Spleen (tissue), 11 donors: ENCODE results near the gene MACROD2. TPM values are rescaled to one million over a fixed set of nuclear protein-coding genes. Genes with fewer than 3 reads are reported as not detected.

ENCODE experiments used
- DNase-seq: peaks from one replicate; pipeline ENCODE4 v3.0.0-alpha.2; 2020
- H3K27ac ChIP-seq, 8 donors: fragments of 200-600 bp; sonication (generic) in 7 of 8; 1 replicate in 4 of 8; 2 replicates in 4 of 8; pipeline versions ENCODE4 v1.5.0 to v1.8.0; 2016 to 2021; ENCODE audit warnings: inconsistent platforms in 4 of 8, mild to moderate bottlenecking in 4 of 8, moderate library complexity in 1 of 8
- H3K27me3 ChIP-seq, 7 donors: fragments of 200-600 bp; sonication (generic) in 6 of 7; replicated peaks in 1 of 7; 1 replicate in 4 of 7; 2 replicates in 3 of 7; pipeline versions ENCODE4 v1.5.0 to v1.8.0; 2016 to 2021; ENCODE audit warnings: inconsistent platforms in 3 of 7, mild to moderate bottlenecking in 1 of 7
- H3K36me3 ChIP-seq, 6 donors: fragments of 200-600 bp; sonication (generic) in 5 of 6; 1 replicate in 4 of 6; 2 replicates in 2 of 6; pipeline versions ENCODE4 v1.5.0 to v1.8.0; 2016 to 2021; ENCODE audit warnings: inconsistent platforms in 2 of 6
- H3K4me1 ChIP-seq, 6 donors: fragments of 200-600 bp; sonication (generic) in 5 of 6; 1 replicate in 3 of 6; 2 replicates in 3 of 6; pipeline versions ENCODE4 v1.5.0 to v1.8.0; 2016 to 2021; ENCODE audit warnings: inconsistent platforms in 3 of 6
- H3K4me3 ChIP-seq, 8 donors: fragments of 200-600 bp; sonication (generic) in 7 of 8; 1 replicate in 4 of 8; 2 replicates in 4 of 8; pipeline versions ENCODE4 v1.5.0 to v1.8.0; 2016 to 2021; ENCODE audit warnings: inconsistent platforms in 4 of 8, mild to moderate bottlenecking in 4 of 8, moderate library complexity in 2 of 8
- H3K9me3 ChIP-seq, 8 donors: fragments of 200-600 bp; sonication (generic) in 7 of 8; 1 replicate in 4 of 8; 2 replicates in 4 of 8; pipeline versions ENCODE4 v1.5.0 to v1.8.0; 2016 to 2021; ENCODE audit warnings: inconsistent platforms in 4 of 8
- POLR2A ChIP-seq, 3 donors: fragments of 450-650 bp; IDR thresholded peaks; one replicate each; pipeline ENCODE4 v1.5.1; 2017; ENCODE audit warnings: antibody characterized with exemption in 3 of 3, mild to moderate bottlenecking in 1 of 3
- POLR2AphosphoS5 ChIP-seq, 3 donors: sonication (generic); formaldehyde crosslinking; IDR thresholded peaks; one replicate each; pipeline ENCODE4 v1.5.1; 2017; ENCODE audit warnings: antibody characterized with exemption in 3 of 3
- WGBS, 5 donors: extraction: QIAGEN DNeasy Blood & Tissue Kit in 3 of 5; methylation state at CpG; one replicate each; pipeline versions ENCODE4 v1.1.5 to v1.1.7; 2013 to 2018; 5-methylcytosine and 5-hydroxymethylcytosine counted together
- intact Hi-C: fragments of 100-400 bp; cut with DNase I; formaldehyde crosslinking; loops from one replicate; pipeline ENCODE4 v1.15.0; 2023; ENCODE audit warnings: low total_unique reads
- polyA plus RNA-seq, 3 donors: library from polyadenylated mRNA; stranded (reverse); fragments of 200-250 nt; gene quantifications; one replicate each; pipeline ENCODE4 v1.2.1, GENCODE V29; 2013
- total RNA-seq, 7 donors: library from RNA; depleted of rRNA in 3 of 7; stranded (reverse); fragments of >200 nt in 3 of 7; fragmentation: NEBNext Ultra II Directional in 4 of 7; extraction: Animal tissue kit (Norgen Biotek cat#: 25700) in 4 of 7; gene quantifications; one replicate each; pipeline versions ENCODE4 v1.1.0 to v1.2.1, GENCODE V29; 2016 to 2021
- TF ChIP-seq, protein P1 (sequence below), 11 experiments: fragments of 200-600 bp in 7 of 11; fragments of 450-650 bp in 4 of 11; sonication (generic) in 4 of 11; IDR thresholded peaks in 8 of 11; conservative IDR thresholded peaks in 3 of 11; 1 replicate in 7 of 11; 2 replicates in 4 of 11; pipeline versions ENCODE4 v1.4.0 to v1.8.0; 2016 to 2021; ENCODE audit warnings: antibody characterized with exemption in 11 of 11, inconsistent platforms in 4 of 11, mild to moderate bottlenecking in 1 of 11
- donor health status: healthy with polysubstance abuse.
- donor health status: DM: no; HTN: no; CAD: no; lungs with moderate emphysema.
- donor health status: DM: no; HTN: no; CAD: no.
- donor health status: Bipolar disorder and iron deficiency.
- donor health status: healthy.
- donor health status: DM: no; HTN: no; CAD: no.
- donor health status: DM: yes; HTN: yes; CAD: no.

The MACROD2 gene
- total and polyA plus RNA-seq, 10 donors: 1.5 to 4.7 (median 3.4) TPM

DNA sequence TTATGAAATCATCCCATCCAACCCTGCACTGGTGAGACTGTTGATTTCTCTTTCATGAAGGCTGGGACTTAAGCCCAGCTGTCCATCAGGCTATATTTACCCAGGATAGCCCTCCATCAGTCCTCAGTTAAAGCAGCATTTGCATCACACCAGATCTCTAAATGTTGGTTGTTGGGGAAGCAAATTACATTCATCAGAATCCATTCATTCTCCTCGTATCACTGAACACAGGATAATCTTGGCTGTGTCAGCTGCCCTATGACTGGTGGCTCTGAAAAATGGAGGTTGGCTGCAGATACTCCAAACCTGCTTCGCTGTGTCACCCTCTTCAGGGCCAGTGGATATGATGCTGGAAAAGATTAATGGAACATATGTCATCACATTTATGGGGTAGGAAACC is 1859.6 kb downstream of the MACROD2 start:
- DNase-seq: no peak
- WGBS, 5 donors: 75 to 84% (median 82%) methylated on average over 2 of the region's 2 CpGs
- TF ChIP-seq, protein P1, sequence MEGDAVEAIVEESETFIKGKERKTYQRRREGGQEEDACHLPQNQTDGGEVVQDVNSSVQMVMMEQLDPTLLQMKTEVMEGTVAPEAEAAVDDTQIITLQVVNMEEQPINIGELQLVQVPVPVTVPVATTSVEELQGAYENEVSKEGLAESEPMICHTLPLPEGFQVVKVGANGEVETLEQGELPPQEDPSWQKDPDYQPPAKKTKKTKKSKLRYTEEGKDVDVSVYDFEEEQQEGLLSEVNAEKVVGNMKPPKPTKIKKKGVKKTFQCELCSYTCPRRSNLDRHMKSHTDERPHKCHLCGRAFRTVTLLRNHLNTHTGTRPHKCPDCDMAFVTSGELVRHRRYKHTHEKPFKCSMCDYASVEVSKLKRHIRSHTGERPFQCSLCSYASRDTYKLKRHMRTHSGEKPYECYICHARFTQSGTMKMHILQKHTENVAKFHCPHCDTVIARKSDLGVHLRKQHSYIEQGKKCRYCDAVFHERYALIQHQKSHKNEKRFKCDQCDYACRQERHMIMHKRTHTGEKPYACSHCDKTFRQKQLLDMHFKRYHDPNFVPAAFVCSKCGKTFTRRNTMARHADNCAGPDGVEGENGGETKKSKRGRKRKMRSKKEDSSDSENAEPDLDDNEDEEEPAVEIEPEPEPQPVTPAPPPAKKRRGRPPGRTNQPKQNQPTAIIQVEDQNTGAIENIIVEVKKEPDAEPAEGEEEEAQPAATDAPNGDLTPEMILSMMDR (IDR thresholded peaks at IDR 0.05 in 8 of 11, conservative IDR thresholded peaks at IDR 0.05 in 3 of 11): no peak
- TF ChIP-seq POLR2A (IDR thresholded peaks at IDR 0.05): no peak
- no peak for TF ChIP-seq POLR2AphosphoS5 (IDR thresholded peaks at IDR 0.05)
- no peak overlapping the region for H3K27ac ChIP-seq
- H3K4me3 ChIP-seq: no peak overlapping the region
- no peaks in the 10 kb centered on the region for H3K27me3 ChIP-seq
- peaks cover 0 to 11% (median 0%) of the 10 kb centered on the region in 8 donors for H3K9me3 ChIP-seq
- peaks cover 0 to 7% (median 0%) of the 10 kb centered on the region in 6 donors for H3K4me1 ChIP-seq
- intact Hi-C loops: no loop called here
- H3K36me3 ChIP-seq: no peaks in the 10 kb centered on the region

DNA sequence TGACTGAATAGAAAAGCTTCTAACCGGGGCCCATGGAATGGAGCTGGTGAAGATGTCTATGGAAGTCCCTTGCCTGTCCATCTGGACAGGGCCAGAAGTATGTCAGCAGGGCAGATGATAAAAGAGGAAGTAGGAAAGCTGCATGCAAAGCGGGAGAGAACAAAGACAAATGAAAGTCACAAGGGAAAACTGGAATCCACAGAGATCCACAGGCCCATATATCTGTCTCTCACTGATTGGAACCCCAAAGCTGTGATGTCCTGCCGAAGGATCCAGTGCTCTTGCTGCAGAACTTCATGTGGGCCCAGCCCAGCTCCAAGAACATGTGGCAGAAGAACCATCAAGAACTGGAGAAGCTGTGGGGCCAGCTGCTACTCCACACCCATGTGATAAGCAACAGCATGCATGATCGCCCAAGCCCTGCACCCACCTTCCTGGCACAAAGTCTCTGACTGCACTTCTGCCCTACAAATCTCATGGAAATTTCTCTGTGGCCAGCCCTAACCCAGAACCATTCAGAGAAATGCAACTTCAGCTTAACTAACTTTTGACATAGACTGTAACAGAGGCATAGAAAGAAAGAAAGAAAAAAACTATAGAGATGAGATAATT is 1862.0 kb downstream of the MACROD2 start:
- no peak overlapping the region for H3K27ac ChIP-seq
- peaks cover 0 to 7% (median 0%) of the 10 kb centered on the region in 6 donors for H3K4me1 ChIP-seq
- H3K4me3 ChIP-seq: no peak overlapping the region
- TF ChIP-seq POLR2A (IDR thresholded peaks at IDR 0.05) (no peak), POLR2AphosphoS5 (IDR thresholded peaks at IDR 0.05) (no peak)
- TF ChIP-seq, protein P1 (IDR thresholded peaks at IDR 0.05 in 8 of 11, conservative IDR thresholded peaks at IDR 0.05 in 3 of 11): no peak
- H3K9me3 ChIP-seq: no peaks in the 10 kb centered on the region
- peak; percentile 75 for DNase-seq
- H3K27me3 ChIP-seq: no peaks in the 10 kb centered on the region
- H3K36me3 ChIP-seq: no peaks in the 10 kb centered on the region
- intact Hi-C loops: no loop called here
- 69 to 87% (median 76%) methylated on average over 4 of the region's 4 CpGs for WGBS, 5 donors

DNA sequence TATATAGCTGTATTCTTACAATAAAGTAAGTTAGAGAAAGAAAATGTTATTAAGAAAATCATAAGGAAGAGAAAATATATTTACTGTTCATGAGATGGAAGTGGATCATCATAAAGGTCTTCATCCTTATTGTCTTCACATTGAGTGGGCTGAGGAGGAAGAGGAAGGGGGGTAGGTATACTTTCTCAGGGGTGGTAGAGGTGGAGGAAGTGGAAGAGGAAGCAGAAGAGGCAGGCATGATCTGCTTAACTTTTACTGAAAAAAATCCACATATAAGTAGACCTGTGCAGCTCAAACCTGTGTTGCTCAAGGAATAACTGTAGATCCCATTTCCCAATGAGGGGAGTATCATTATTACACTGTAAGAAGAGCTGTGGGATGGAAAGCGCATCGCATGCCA is 1863.7 kb downstream of the MACROD2 start:
- TF ChIP-seq POLR2AphosphoS5 (IDR thresholded peaks at IDR 0.05) (no peak), POLR2A (IDR thresholded peaks at IDR 0.05) (no peak)
- TF ChIP-seq, protein P1 (IDR thresholded peaks at IDR 0.05 in 8 of 11, conservative IDR thresholded peaks at IDR 0.05 in 3 of 11): no peak
- intact Hi-C loops: no loop called here
- Histone ChIP-seq H3K4me1 (peaks cover 0 to 7% (median 0%) of the 10 kb centered on the region in 6 donors), H3K27me3 (no peaks in the 10 kb centered on the region), H3K27ac (no peak overlapping the region), H3K4me3 (no peak overlapping the region), H3K9me3 (no peaks in the 10 kb centered on the region), H3K36me3 (no peaks in the 10 kb centered on the region)
- DNase-seq: no peak
- 92 to 98% (median 97%) methylated on average over 2 of the region's 2 CpGs for WGBS, 5 donors

DNA sequence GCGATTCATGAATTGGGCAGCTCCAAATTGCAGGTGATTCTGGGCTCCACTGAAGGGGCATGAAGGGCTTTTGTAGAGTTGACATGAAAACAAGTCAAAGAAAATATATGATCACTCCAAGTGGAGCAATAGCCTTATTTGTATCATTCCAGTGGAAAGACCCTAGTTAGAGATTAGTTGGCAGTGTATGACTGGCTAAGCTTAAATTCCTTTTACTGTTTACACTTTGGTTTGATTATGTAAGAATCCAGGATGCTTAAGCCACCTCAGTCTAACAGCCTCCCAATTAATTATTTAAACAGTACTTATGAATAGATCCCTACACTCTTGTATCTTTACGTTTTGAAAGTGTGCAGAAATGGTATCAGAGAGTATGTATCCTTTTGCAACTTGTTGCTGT is 1865.5 kb downstream of the MACROD2 start:
- H3K4me3 ChIP-seq: no peak overlapping the region
- intact Hi-C loops: no loop called here
- TF ChIP-seq POLR2AphosphoS5 (IDR thresholded peaks at IDR 0.05) (no peak), POLR2A (IDR thresholded peaks at IDR 0.05) (no peak)
- TF ChIP-seq, protein P1 (IDR thresholded peaks at IDR 0.05 in 8 of 11, conservative IDR thresholded peaks at IDR 0.05 in 3 of 11): no peak
- no peaks in the 10 kb centered on the region for H3K36me3 ChIP-seq
- H3K27me3 ChIP-seq: no peaks in the 10 kb centered on the region
- H3K9me3 ChIP-seq: no peaks in the 10 kb centered on the region
- H3K27ac ChIP-seq: no peak overlapping the region
- 74 to 88% (median 82%) methylated on average over 2 of the region's 2 CpGs for WGBS, 5 donors
- DNase-seq: no peak
- peaks cover 0 to 7% (median 0%) of the 10 kb centered on the region in 6 donors for H3K4me1 ChIP-seq
